SU-DHL-6 (cell line): ENCODE data around the gene MDC1.

Experiments used
- H2AFZ ChIP-seq: fragments of 200-600 bp; sonication (generic); 2 replicates; pipeline ENCODE4 v1.6.1; 2014; ENCODE audit warnings: low read depth, mild to moderate bottlenecking, moderate library complexity, mixed read lengths, antibody characterized with exemption, low read length; ENCODE audit not compliant: severe bottlenecking
- H3F3A ChIP-seq: fragments of 200-600 bp; shearing (Covaris generic); 2 replicates; pipeline ENCODE4 v1.6.0; 2016; ENCODE audit warnings: antibody characterized with exemption, mild to moderate bottlenecking; ENCODE audit not compliant: insufficient read depth
- H3K27ac ChIP-seq: fragments of 200-600 bp; sonication (generic); 2 replicates; pipeline ENCODE4 v1.5.1; 2016; ENCODE audit warnings: low read depth, mild to moderate bottlenecking, low read length, moderate library complexity, mixed read lengths
- H3K27me3 ChIP-seq: fragments of 200-600 bp; sonication (generic), shearing (Covaris generic); 2 replicates; pipeline ENCODE4 v1.6.0; 2014; ENCODE audit warnings: mild to moderate bottlenecking, low read length
- H3K36me3 ChIP-seq: fragments of 200-600 bp; sonication (generic); 2 replicates; pipeline ENCODE4 v1.6.1; 2014; ENCODE audit warnings: mild to moderate bottlenecking, low read length, mixed read lengths
- H3K4me2 ChIP-seq: fragments of 300-600, 200-600 bp; shearing (Covaris generic), sonication (generic); 2 replicates; pipeline ENCODE4 v1.6.0; 2014; ENCODE audit warnings: low read length, low read depth, mild to moderate bottlenecking; ENCODE audit not compliant: poor library complexity, severe bottlenecking
- H3K4me3 ChIP-seq: fragments of 200-600 bp; sonication (generic); 2 replicates; pipeline ENCODE4 v1.5.1; 2014; ENCODE audit warnings: antibody characterized with exemption, low read length, mild to moderate bottlenecking, mixed read lengths; ENCODE audit not compliant: insufficient read depth, poor library complexity, severe bottlenecking
- H3K79me2 ChIP-seq: fragments of 200-600 bp; sonication (generic); 2 replicates; pipeline ENCODE4 v1.6.1; 2014; ENCODE audit warnings: mild to moderate bottlenecking, low read length, moderate library complexity; ENCODE audit not compliant: insufficient read depth
- H3K9ac ChIP-seq: fragments of 200-600 bp; sonication (generic); 2 replicates; pipeline ENCODE4 v1.7.0; 2014; ENCODE audit warnings: mild to moderate bottlenecking, low read length
- H3K9me2 ChIP-seq: fragments of 200-600 bp; sonication (generic); replicated peaks from 2 replicates; pipeline ENCODE4 v1.6.1; 2014; ENCODE audit warnings: low read length; ENCODE audit not compliant: insufficient read depth
- H3K9me3 ChIP-seq: fragments of 200-600 bp; sonication (generic); 2 replicates; pipeline ENCODE4 v1.6.1; 2014; ENCODE audit warnings: low read length, mixed read lengths; ENCODE audit not compliant: insufficient read depth
- H4K20me1 ChIP-seq: fragments of 200-600 bp; sonication (generic); 2 replicates; pipeline ENCODE4 v1.6.1; 2014; ENCODE audit warnings: low read depth, mild to moderate bottlenecking, antibody characterized with exemption, low read length, moderate library complexity, mixed read lengths
- CTCF ChIP-seq: fragments of 200-600 bp; sonication (generic); IDR thresholded peaks from one replicate; pipeline ENCODE4 v1.5.1; 2017; ENCODE audit warnings: antibody characterized with exemption, mild to moderate bottlenecking, low read length, moderate library complexity; ENCODE audit not compliant: insufficient read depth, poor library complexity, severe bottlenecking
- EZH2phosphoT487 ChIP-seq: fragments of 200-600 bp; sonication (generic), shearing (Covaris generic); conservative IDR thresholded peaks from 2 replicates; pipeline ENCODE4 v1.6.1; 2018; ENCODE audit warnings: mild to moderate bottlenecking, antibody characterized with exemption, low read length, moderate library complexity, mixed read lengths

The MDC1 gene

GRCh38 chr6:30740540-30740870 lies 23.4 kb upstream of the MDC1 start:
- Histone ChIP-seq H3K79me2 (peaks cover 7% of the 10 kb centered on the region; the same call in 1 of the 2 replicates), H4K20me1 (no peaks in the 10 kb centered on the region), H3K9ac (no peak overlapping the region), H3K27ac (no peak overlapping the region), H3K36me3 (peaks cover 15% of the 10 kb centered on the region; the same call in 1 of the 2 replicates), H3K9me3 (no peaks in the 10 kb centered on the region), H3K4me2 (no peak overlapping the region), H2AFZ (no peak overlapping the region), H3K27me3 (no peaks in the 10 kb centered on the region), H3K9me2 (no peaks in the 10 kb centered on the region), H3F3A (peaks cover 16% of the 10 kb centered on the region), H3K4me3 (no peak overlapping the region)
- TF ChIP-seq CTCF, result no peak
- TF ChIP-seq EZH2phosphoT487, result no peak

- no peak overlapping the region for H3K4me2 ChIP-seq
- H3K36me3 ChIP-seq, result peaks cover 15% of the 10 kb centered on the region; the same call in 1 of the 2 replicates
- no peak overlapping the region for H3K4me3 ChIP-seq
- no peaks in the 10 kb centered on the region for H3K27me3 ChIP-seq
- TF ChIP-seq CTCF, result no peak
- TF ChIP-seq EZH2phosphoT487, result no peak
- H2AFZ ChIP-seq, result no peak overlapping the region
- H3K27ac ChIP-seq, result no peak overlapping the region
- H3F3A ChIP-seq, result peaks cover 14% of the 10 kb centered on the region
- H3K9me2 ChIP-seq, result no peaks in the 10 kb centered on the region
- no peaks in the 10 kb centered on the region for H3K9me3 ChIP-seq
- no peaks in the 10 kb centered on the region for H4K20me1 ChIP-seq
- H3K79me2 ChIP-seq, result peaks cover 7% of the 10 kb centered on the region; the same call in 1 of the 2 replicates
- no peak overlapping the region for H3K9ac ChIP-seq
Measured at GRCh38 chr6:30738532-30738931, 21.5 kb upstream of the MDC1 start.

GRCh38 chr6:30735668-30736314 lies 18.7 kb upstream of the MDC1 start:
- H3K27ac ChIP-seq, result no peak overlapping the region
- H3K36me3 ChIP-seq, result peaks cover 15% of the 10 kb centered on the region; the same call in 1 of the 2 replicates
- H3K9me2 ChIP-seq, result no peaks in the 10 kb centered on the region
- H3K4me2 ChIP-seq, result no peak overlapping the region
- no peak overlapping the region for H3K9ac ChIP-seq
- no peak for TF ChIP-seq EZH2phosphoT487
- TF ChIP-seq CTCF, result no peak
- H2AFZ ChIP-seq, result no peak overlapping the region
- no peaks in the 10 kb centered on the region for H3K27me3 ChIP-seq
- H3F3A ChIP-seq, result 0 out of 2 replicates have a peak, but pooled peaks cover 17% of the 10 kb centered on the region
- H4K20me1 ChIP-seq, result no peaks in the 10 kb centered on the region
- H3K4me3 ChIP-seq, result no peak overlapping the region
- H3K79me2 ChIP-seq, result no peaks in the 10 kb centered on the region; the same call in 1 of the 2 replicates
- H3K9me3 ChIP-seq, result no peaks in the 10 kb centered on the region
